ENCODE results near the gene HDAC4. TPM values are rescaled to one million over a fixed set of nuclear protein-coding genes. Genes with fewer than 3 reads are reported as not detected.

HDAC4 gene
- polyA plus RNA-seq, 1 donor (not counting 4 experiments of a cell fraction or from before 2014, with no cell fraction given): 2.9 TPM

DNA sequence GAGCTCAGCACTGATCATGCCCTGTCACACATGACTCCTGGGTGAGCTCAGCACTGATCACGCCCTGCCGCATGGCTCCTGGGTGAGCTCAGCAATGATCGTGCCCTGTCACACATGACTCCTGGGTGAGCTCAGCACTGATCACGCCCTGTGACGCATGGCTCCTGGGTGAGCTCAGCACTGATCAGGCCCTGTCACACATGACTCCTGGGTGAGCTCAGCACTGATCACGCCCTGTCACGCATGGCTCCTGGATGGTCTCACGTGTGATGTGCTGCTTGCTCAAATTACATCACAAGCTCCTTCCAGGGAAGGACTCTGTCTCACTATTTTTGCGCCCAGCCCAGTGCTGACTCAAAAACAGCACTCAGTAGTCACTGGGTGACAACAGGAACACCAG is 258.0 kb downstream of the HDAC4 start:
- H3K9me1 ChIP-seq (ENCODE audit: control insufficient read depth, extremely low read depth, insufficient read depth, low read length): no peaks in the 10 kb centered on the region
- no peaks in the 10 kb centered on the region for H3K4me1 ChIP-seq (ENCODE audit: control insufficient read depth, extremely low read depth, insufficient read depth, low read length)
- no peak overlapping the region for H2AFZ ChIP-seq (ENCODE audit: control insufficient read depth, low read length)
- H3K27ac ChIP-seq (ENCODE audit: control insufficient read depth, insufficient read depth, low read length): no peak overlapping the region
- H3K9me3 ChIP-seq (ENCODE audit: control insufficient read depth, low read depth, low read length): no peaks in the 10 kb centered on the region
- no peaks in the 10 kb centered on the region for H3K79me2 ChIP-seq (ENCODE audit: control insufficient read depth, insufficient read depth, low read length)
- TF ChIP-seq EZH2 (IDR thresholded peaks at IDR 0.05; ENCODE audit: low read length): no peak
- TF ChIP-seq, protein P1, sequence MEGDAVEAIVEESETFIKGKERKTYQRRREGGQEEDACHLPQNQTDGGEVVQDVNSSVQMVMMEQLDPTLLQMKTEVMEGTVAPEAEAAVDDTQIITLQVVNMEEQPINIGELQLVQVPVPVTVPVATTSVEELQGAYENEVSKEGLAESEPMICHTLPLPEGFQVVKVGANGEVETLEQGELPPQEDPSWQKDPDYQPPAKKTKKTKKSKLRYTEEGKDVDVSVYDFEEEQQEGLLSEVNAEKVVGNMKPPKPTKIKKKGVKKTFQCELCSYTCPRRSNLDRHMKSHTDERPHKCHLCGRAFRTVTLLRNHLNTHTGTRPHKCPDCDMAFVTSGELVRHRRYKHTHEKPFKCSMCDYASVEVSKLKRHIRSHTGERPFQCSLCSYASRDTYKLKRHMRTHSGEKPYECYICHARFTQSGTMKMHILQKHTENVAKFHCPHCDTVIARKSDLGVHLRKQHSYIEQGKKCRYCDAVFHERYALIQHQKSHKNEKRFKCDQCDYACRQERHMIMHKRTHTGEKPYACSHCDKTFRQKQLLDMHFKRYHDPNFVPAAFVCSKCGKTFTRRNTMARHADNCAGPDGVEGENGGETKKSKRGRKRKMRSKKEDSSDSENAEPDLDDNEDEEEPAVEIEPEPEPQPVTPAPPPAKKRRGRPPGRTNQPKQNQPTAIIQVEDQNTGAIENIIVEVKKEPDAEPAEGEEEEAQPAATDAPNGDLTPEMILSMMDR (optimal IDR thresholded peaks at IDR 0.05 in 1 of 3, IDR thresholded peaks at IDR 0.05 in 1 of 3, conservative IDR thresholded peaks at IDR 0.05 in 1 of 3; ENCODE audit: extremely low read depth in 1 of 3, insufficient read depth in 2 of 3, low read length in 3 of 3): no peak
- H3K9ac ChIP-seq (ENCODE audit: control insufficient read depth, extremely low read depth, insufficient read depth, low read length): no peak overlapping the region
- no peak for FAIRE-seq
- H3K4me3 ChIP-seq (ENCODE audit: control insufficient read depth in 2 of 3, extremely low read depth in 1 of 3, insufficient read depth in 2 of 3, low read depth in 1 of 3, low read length in 3 of 3): no peak overlapping the region
- dilution Hi-C loops (cut with MboI; ENCODE audit: extremely low pct_ligation_motif_present, low sequenced_read_pairs): no loop called here
- H3K27me3 ChIP-seq (ENCODE audit: control insufficient read depth, extremely low read depth, insufficient read depth, low read length): no peaks in the 10 kb centered on the region
- no peak overlapping the region for H3K4me2 ChIP-seq (ENCODE audit: control insufficient read depth, extremely low read depth, insufficient read depth, low read depth, low read length)
- DNase-seq (ENCODE audit: low read depth, low spot score): no peak
- peaks cover 0 to 11% of the 10 kb centered on the region in 2 experiments for H3K36me3 ChIP-seq (ENCODE audit: control insufficient read depth in 2 of 2, extremely low read depth in 1 of 2, insufficient read depth in 2 of 2, low read length in 2 of 2)
- no peaks in the 10 kb centered on the region for H4K20me1 ChIP-seq (ENCODE audit: control insufficient read depth, extremely low read depth, insufficient read depth, low read length)

DNA sequence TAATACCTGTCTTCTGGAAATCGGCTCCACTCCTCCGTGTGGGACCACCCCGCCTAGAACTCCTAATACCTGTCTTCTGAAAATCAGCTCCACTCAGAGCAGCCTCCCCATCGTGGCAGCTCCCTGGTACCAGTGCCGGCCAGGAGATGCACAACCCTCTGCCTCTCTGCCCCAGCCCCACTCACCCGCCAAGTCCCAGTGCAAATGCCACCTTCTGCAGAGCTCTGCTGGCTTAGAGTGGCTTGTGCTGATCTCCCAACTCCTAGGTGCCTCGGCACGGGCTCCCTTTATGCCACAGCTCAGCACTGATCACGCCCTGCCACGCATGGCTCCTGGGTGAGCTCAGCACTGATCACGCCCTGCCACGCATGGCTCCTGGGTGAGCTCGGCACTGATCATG is 258.5 kb downstream of the HDAC4 start:
- H3K4me2 ChIP-seq (ENCODE audit: control insufficient read depth, extremely low read depth, insufficient read depth, low read depth, low read length): no peak overlapping the region
- H3K9ac ChIP-seq (ENCODE audit: control insufficient read depth, extremely low read depth, insufficient read depth, low read length): no peak overlapping the region
- dilution Hi-C loops (cut with MboI; ENCODE audit: extremely low pct_ligation_motif_present, low sequenced_read_pairs): no loop called here
- TF ChIP-seq EZH2 (IDR thresholded peaks at IDR 0.05; ENCODE audit: low read length): no peak
- TF ChIP-seq, protein P1 (optimal IDR thresholded peaks at IDR 0.05 in 1 of 3, IDR thresholded peaks at IDR 0.05 in 1 of 3, conservative IDR thresholded peaks at IDR 0.05 in 1 of 3; ENCODE audit: extremely low read depth in 1 of 3, insufficient read depth in 2 of 3, low read length in 3 of 3): no peak
- no peaks in the 10 kb centered on the region for H3K4me1 ChIP-seq (ENCODE audit: control insufficient read depth, extremely low read depth, insufficient read depth, low read length)
- H3K9me1 ChIP-seq (ENCODE audit: control insufficient read depth, extremely low read depth, insufficient read depth, low read length): no peaks in the 10 kb centered on the region
- H3K9me3 ChIP-seq (ENCODE audit: control insufficient read depth, low read depth, low read length): no peaks in the 10 kb centered on the region
- H3K36me3 ChIP-seq (ENCODE audit: control insufficient read depth in 2 of 2, extremely low read depth in 1 of 2, insufficient read depth in 2 of 2, low read length in 2 of 2): peaks cover 0 to 11% of the 10 kb centered on the region in 2 experiments
- DNase-seq (ENCODE audit: low read depth, low spot score) (no peak), FAIRE-seq (no peak)
- H4K20me1 ChIP-seq (ENCODE audit: control insufficient read depth, extremely low read depth, insufficient read depth, low read length): no peaks in the 10 kb centered on the region
- H3K27me3 ChIP-seq (ENCODE audit: control insufficient read depth, extremely low read depth, insufficient read depth, low read length): no peaks in the 10 kb centered on the region
- H3K27ac ChIP-seq (ENCODE audit: control insufficient read depth, insufficient read depth, low read length): no peak overlapping the region
- H2AFZ ChIP-seq (ENCODE audit: control insufficient read depth, low read length): no peak overlapping the region
- no peaks in the 10 kb centered on the region for H3K79me2 ChIP-seq (ENCODE audit: control insufficient read depth, insufficient read depth, low read length)
- no peak overlapping the region for H3K4me3 ChIP-seq (ENCODE audit: control insufficient read depth in 2 of 3, extremely low read depth in 1 of 3, insufficient read depth in 2 of 3, low read depth in 1 of 3, low read length in 3 of 3)
